Kidney (tissue), 14 donors: ENCODE results near the gene ADAT3. TPM values are rescaled to one million over a fixed set of nuclear protein-coding genes. Genes with fewer than 3 reads are reported as not detected.
A peak's percentile ranks its signal among the peaks of the same experiment; 100 is the strongest.

ENCODE experiments used
- DNase-seq, 5 donors: peaks; one replicate each; pipeline ENCODE4 v3.0.0-alpha.2; 2013 to 2020
- FAIRE-seq: peaks from 2 replicates; lab custom pipeline; 2012; peaks lifted over from hg19 to GRCh38; lab: Jason Lieb, UNC
- H3K27ac ChIP-seq, 2 donors: one replicate each; pipeline ENCODE4 v1.7.0; 2013; ENCODE audit warnings: low read depth in 2 of 2, low read length in 2 of 2, inconsistent platforms in 1 of 2
- H3K27me3 ChIP-seq: one replicate; pipeline ENCODE4 v1.7.1; 2013; ENCODE audit warnings: low read length, inconsistent platforms; ENCODE audit not compliant: control insufficient read depth, insufficient read depth
- H3K36me3 ChIP-seq, 3 donors: one replicate each; pipeline versions ENCODE4 v1.7.0 to v1.7.1; 2013; ENCODE audit warnings: low read length in 3 of 3, control low read depth in 1 of 3, inconsistent platforms in 1 of 3; ENCODE audit not compliant: insufficient read depth in 3 of 3, control insufficient read depth in 2 of 3
- H3K4me1 ChIP-seq, 3 donors: one replicate each; pipeline versions ENCODE4 v1.7.0 to v1.7.1; 2013; ENCODE audit warnings: low read length in 3 of 3, inconsistent platforms in 1 of 3, low read depth in 1 of 3; ENCODE audit not compliant: control insufficient read depth in 2 of 3, insufficient read depth in 2 of 3
- H3K4me3 ChIP-seq, 3 donors: one replicate each; pipeline versions ENCODE4 v1.7.0 to v1.8.1; 2013; ENCODE audit warnings: low read length in 3 of 3, control low read depth in 1 of 3, inconsistent platforms in 1 of 3
- H3K9ac ChIP-seq, 3 donors: one replicate each; pipeline versions ENCODE4 v1.7.0 to v1.7.1; 2013; ENCODE audit warnings: low read length in 3 of 3, control low read depth in 1 of 3, inconsistent platforms in 1 of 3
- H3K9me3 ChIP-seq, 3 donors: one replicate each; pipeline versions ENCODE4 v1.7.0 to v1.7.1; 2013; ENCODE audit warnings: low read length in 3 of 3, control low read depth in 1 of 3, inconsistent platforms in 1 of 3; ENCODE audit not compliant: control insufficient read depth in 2 of 3, insufficient read depth in 1 of 3
- intact Hi-C: fragments of 100-400 bp; cut with DNase I; formaldehyde crosslinking; loops from one replicate; pipeline ENCODE4 v1.11.1; 2022
- polyA plus RNA-seq: library from polyadenylated mRNA; stranded (reverse); fragments of 350-450 nt; fragmentation: Illumina TruSeq; extraction: RNeasy Lipid Tissue Mini Kit (QIAGEN cat#74804); gene quantifications from one replicate; pipeline ENCODE4 v1.2.3, GENCODE V29; 2014; ENCODE audit warnings: low read depth, low replicate concordance; ENCODE audit not compliant: insufficient read depth
- total RNA-seq: library from RNA; stranded (reverse); fragmentation: NEBNext Ultra II Directional; extraction: Animal tissue kit (Norgen Biotek cat#: 25700); gene quantifications from one replicate; pipeline ENCODE4 v1.2.1, GENCODE V29; 2021
- TF ChIP-seq, protein P1 (sequence below): IDR thresholded peaks from 3 replicates; pipeline ENCODE4 v1.5.1; 2012; ENCODE audit warnings: mild to moderate bottlenecking, moderate library complexity, borderline replicate concordance; ENCODE audit not compliant: insufficient read depth; ENCODE audit errors: extremely low read depth
- donor health status: control.
- donor health status: control.
- donor health status: control.
- donor health status: control.
- donor health status: control.
- donor health status: DM: yes; HTN: yes; CAD: no.
- donor health status: Normal renal cell carcinoma (clear cell type).

The ADAT3 gene
- total and polyA plus RNA-seq, 2 donors from 2014 or later, result 6.1 to 10.3 TPM

GRCh38 chr19:1936916-1937610 is 31.9 kb downstream of the ADAT3 start:
- no peak overlapping the region for H3K27ac ChIP-seq
- no peak overlapping the region for H3K9ac ChIP-seq
- FAIRE-seq, result no peak
- no peaks in the 10 kb centered on the region for H3K9me3 ChIP-seq
- H3K27me3 ChIP-seq, result no peaks in the 10 kb centered on the region
- DNase-seq, result no peak
- no peaks in the 10 kb centered on the region for H3K36me3 ChIP-seq
- intact Hi-C loops, result no loop called here
- no peak overlapping the region for H3K4me3 ChIP-seq
- TF ChIP-seq, protein P1, sequence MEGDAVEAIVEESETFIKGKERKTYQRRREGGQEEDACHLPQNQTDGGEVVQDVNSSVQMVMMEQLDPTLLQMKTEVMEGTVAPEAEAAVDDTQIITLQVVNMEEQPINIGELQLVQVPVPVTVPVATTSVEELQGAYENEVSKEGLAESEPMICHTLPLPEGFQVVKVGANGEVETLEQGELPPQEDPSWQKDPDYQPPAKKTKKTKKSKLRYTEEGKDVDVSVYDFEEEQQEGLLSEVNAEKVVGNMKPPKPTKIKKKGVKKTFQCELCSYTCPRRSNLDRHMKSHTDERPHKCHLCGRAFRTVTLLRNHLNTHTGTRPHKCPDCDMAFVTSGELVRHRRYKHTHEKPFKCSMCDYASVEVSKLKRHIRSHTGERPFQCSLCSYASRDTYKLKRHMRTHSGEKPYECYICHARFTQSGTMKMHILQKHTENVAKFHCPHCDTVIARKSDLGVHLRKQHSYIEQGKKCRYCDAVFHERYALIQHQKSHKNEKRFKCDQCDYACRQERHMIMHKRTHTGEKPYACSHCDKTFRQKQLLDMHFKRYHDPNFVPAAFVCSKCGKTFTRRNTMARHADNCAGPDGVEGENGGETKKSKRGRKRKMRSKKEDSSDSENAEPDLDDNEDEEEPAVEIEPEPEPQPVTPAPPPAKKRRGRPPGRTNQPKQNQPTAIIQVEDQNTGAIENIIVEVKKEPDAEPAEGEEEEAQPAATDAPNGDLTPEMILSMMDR, result no peak
- H3K4me1 ChIP-seq, result peaks cover 0 to 2% (median 0%) of the 10 kb centered on the region in 3 donors

DNA sequence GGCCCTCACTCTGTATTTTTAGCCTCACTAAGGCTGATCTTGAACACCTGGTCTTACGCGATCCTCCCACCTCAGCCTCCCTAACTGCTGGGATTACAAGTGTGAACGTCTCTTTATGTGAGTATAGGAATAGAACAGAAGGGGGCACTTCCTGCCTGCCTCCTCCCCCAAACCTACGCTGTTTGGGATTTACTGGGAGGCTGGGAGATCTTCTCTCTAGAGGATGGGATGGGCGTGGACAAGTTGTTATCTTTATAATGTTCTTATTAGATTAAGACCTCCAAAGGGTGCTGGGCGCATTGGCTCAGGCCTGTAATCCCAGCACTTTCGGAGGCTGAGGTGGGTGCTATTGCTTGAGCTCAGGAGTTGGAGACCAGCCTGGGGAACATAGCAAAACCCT is 32.9 kb downstream of the ADAT3 start:
- H3K9ac ChIP-seq, result no peak overlapping the region
- no peak overlapping the region for H3K4me3 ChIP-seq
- peaks cover 0 to 6% (median 0%) of the 10 kb centered on the region in 3 donors for H3K4me1 ChIP-seq
- H3K9me3 ChIP-seq, result no peaks in the 10 kb centered on the region
- intact Hi-C loops, result no loop called here
- no peaks in the 10 kb centered on the region for H3K36me3 ChIP-seq
- no peak for FAIRE-seq
- H3K27me3 ChIP-seq, result no peaks in the 10 kb centered on the region
- no peak for DNase-seq
- TF ChIP-seq, protein P1, result no peak
- H3K27ac ChIP-seq, result no peak overlapping the region

DNA sequence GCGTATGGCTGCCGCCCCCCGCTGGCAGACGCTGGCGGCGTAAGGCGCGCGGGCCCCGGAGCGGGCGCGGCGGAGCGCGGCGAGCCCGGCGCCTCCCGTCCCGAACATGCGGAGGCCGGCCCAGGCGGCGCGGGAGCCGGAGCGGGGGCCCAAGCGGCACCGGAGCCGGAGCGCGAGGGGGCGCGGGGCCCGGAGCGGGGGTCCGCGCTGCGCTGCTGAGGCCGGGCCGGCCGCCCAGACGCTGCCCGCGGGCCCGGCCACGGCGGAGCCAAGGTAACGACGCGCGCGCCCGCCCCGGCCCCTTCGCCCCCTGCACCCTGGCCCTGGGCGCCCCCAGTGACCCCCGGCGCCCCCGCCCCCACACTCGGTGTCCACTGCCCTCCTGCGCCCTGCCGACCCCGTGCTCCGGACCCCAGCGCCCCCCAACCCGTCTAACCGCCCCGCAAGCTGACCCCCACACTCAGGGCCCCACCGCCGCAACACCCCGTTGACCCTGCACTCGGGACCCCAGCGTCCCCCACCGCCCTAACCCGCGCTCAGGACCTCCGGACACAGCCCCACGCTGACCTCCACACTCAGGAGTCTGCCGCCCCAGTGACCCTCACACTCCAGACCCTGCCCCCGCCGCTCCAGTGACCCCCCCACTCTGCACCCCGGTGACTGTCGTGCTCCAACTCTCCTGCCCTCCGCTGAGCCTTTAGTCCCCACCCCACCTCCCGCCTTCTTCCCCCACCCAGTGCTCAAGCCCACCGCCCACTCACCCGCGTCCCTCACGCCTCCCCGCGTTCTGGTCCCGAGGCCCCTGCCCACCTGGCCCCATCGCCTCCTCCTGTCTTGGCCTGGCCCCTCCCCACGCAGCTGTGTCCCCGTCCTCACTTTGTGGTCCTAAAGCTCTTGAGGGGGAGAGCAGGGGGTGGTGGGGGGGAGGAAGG is 36.2 kb downstream of the ADAT3 start, which contains the start of gene CSNK1G2:
TSS of gene CSNK1G2 (plus strand) at position 27 of the 932 bp plus-strand sequence. CDS start 28,601 bp downstream, outside the sequence.
- Histone ChIP-seq H3K27ac (peak within 1 kb of the TSS; percentile 95 to 99), H3K27me3 (no peaks in the 10 kb centered on the region), H3K9me3 (no peaks in the 10 kb centered on the region), H3K4me1 (peaks cover 0 to 8% (median 0%) of the 10 kb centered on the region in 3 donors), H3K36me3 (no peaks in the 10 kb centered on the region), H3K9ac (peak within 1 kb of the TSS; percentile 30 to 91 (median 52)), H3K4me3 (peak within 1 kb of the TSS; percentile 80 to 85 (median 80))
- intact Hi-C loops, result no loop called here
- FAIRE-seq (no peak), DNase-seq (peak in 2 of 5 donors; percentile 91)
- TF ChIP-seq, protein P1, result no peak
